Endothelial cell of umbilical vein (primary cell): ENCODE results near the gene MCM3AP. TPM values are rescaled to one million over a fixed set of nuclear protein-coding genes. Genes with fewer than 3 reads are reported as not detected.

Experiments used
- BruUV-seq: library from RNA; stranded (reverse); fragments of 400-500 nt; replicated peaks from 2 replicates; lab custom pipeline; 2021; lab: Mats Ljungman, UMichigan
- CTCF ChIA-PET: fragments of 300-600, 350-600 bp; sonication (Branson Sonifier 250); formaldehyde crosslinking; loops from one replicate; lab custom pipeline; 2021; ENCODE audit warnings: antibody characterized with exemption, inconsistent platforms; lab: Charles Lee
- POLR2A ChIA-PET: fragments of 300-600, 350-600 bp; sonication (Branson Sonifier 250); formaldehyde crosslinking; loops from one replicate; lab custom pipeline; 2021; ENCODE audit warnings: antibody characterized with exemption, inconsistent platforms; lab: Charles Lee
- DNase-seq: peaks from one replicate; pipeline ENCODE4 v3.0.0-alpha.2; 2011; ENCODE audit warnings: low read depth, low spot score
- FAIRE-seq: peaks from 2 replicates; lab custom pipeline; 2011; peaks lifted over from hg19 to GRCh38; lab: Jason Lieb, UNC
- H2AFZ ChIP-seq: 2 replicates; pipeline ENCODE4 v1.6.0; 2012; ENCODE audit warnings: low read depth, low read length, control low read depth, inconsistent platforms
- H3K27ac ChIP-seq: 2 replicates; pipeline ENCODE4 v1.5.1; 2011; ENCODE audit warnings: low read depth, mild to moderate bottlenecking, control low read depth, low read length, moderate library complexity; ENCODE audit not compliant: insufficient read depth
- H3K27me3 ChIP-seq, 2 experiments: 2 replicates each; pipeline versions ENCODE4 v1.6.0 to v1.6.1; 2011; ENCODE audit warnings: low read length in 2 of 2, mixed read lengths in 1 of 2; ENCODE audit not compliant: control insufficient read depth in 2 of 2, insufficient read depth in 2 of 2
- H3K36me3 ChIP-seq, 2 experiments: 2 replicates in 1 of 2; 3 replicates in 1 of 2; pipeline ENCODE4 v1.5.1; 2011; ENCODE audit warnings: low read length in 2 of 2, mild to moderate bottlenecking in 1 of 2, moderate library complexity in 1 of 2; ENCODE audit not compliant: control insufficient read depth in 2 of 2, insufficient read depth in 2 of 2; ENCODE audit errors: extremely low read depth in 1 of 2
- H3K4me1 ChIP-seq: 3 replicates; pipeline ENCODE4 v1.5.1; 2011; ENCODE audit warnings: mild to moderate bottlenecking, low read length; ENCODE audit not compliant: control insufficient read depth, insufficient read depth; ENCODE audit errors: extremely low read depth
- H3K4me2 ChIP-seq: 2 replicates; pipeline ENCODE4 v1.6.1; 2011; ENCODE audit warnings: low read length, control low read depth, mixed read lengths; ENCODE audit not compliant: insufficient read depth
- H3K4me3 ChIP-seq, 3 experiments: fragments of 200-600 bp in 1 of 3; sonication (generic), shearing (Covaris generic) in 1 of 3; replicated peaks in 1 of 3; 2 replicates each; pipeline ENCODE4 v1.5.1; 2011 to 2016; ENCODE audit warnings: control low read depth in 3 of 3, low read length in 3 of 3, mild to moderate bottlenecking in 2 of 3, inconsistent platforms in 1 of 3, low read depth in 1 of 3, moderate library complexity in 1 of 3; ENCODE audit not compliant: insufficient read depth in 1 of 3
- H3K79me2 ChIP-seq: 2 replicates; pipeline ENCODE4 v1.6.0; 2012; ENCODE audit warnings: low read length, inconsistent platforms; ENCODE audit not compliant: control insufficient read depth, insufficient read depth
- H3K9ac ChIP-seq: replicated peaks from 2 replicates; pipeline ENCODE3; 2011; ENCODE audit warnings: low read length, control low read depth; ENCODE audit not compliant: insufficient read depth; ENCODE audit errors: extremely low read depth
- H3K9me1 ChIP-seq: replicated peaks from 3 replicates; pipeline ENCODE4 v1.6.0; 2011; ENCODE audit warnings: mild to moderate bottlenecking, low read length; ENCODE audit not compliant: control insufficient read depth, insufficient read depth; ENCODE audit errors: extremely low read depth
- H3K9me3 ChIP-seq: replicated peaks from 2 replicates; pipeline ENCODE4 v1.5.1; 2012; ENCODE audit warnings: low read length, inconsistent platforms; ENCODE audit not compliant: control insufficient read depth, insufficient read depth
- H4K20me1 ChIP-seq: replicated peaks from 2 replicates; pipeline ENCODE3; 2011; ENCODE audit warnings: mild to moderate bottlenecking, low read length; ENCODE audit not compliant: control insufficient read depth, insufficient read depth; ENCODE audit errors: extremely low read depth
- CTCF ChIP-seq, 2 donors: IDR thresholded peaks; 1 replicate in 1 of 2; 2 replicates in 1 of 2; pipeline ENCODE4 v1.5.1; 2011; ENCODE audit warnings: low read length in 2 of 2, mild to moderate bottlenecking in 2 of 2, moderate library complexity in 2 of 2, control low read depth in 1 of 2, inconsistent platforms in 1 of 2, low read depth in 1 of 2; ENCODE audit not compliant: insufficient read depth in 1 of 2; ENCODE audit errors: extremely low read depth in 1 of 2
- FOS ChIP-seq: IDR thresholded peaks from 2 replicates; pipeline ENCODE4 v1.6.1; 2011; ENCODE audit warnings: mild to moderate bottlenecking, low read length, moderate library complexity, borderline replicate concordance; ENCODE audit not compliant: insufficient read depth
- JUN ChIP-seq: IDR thresholded peaks from 2 replicates; pipeline ENCODE4 v1.6.1; 2011; ENCODE audit warnings: borderline replicate concordance, low read depth; ENCODE audit not compliant: insufficient read length, insufficient read depth
- dilution Hi-C: fragments of 300-500 bp; cut with MboI; formaldehyde crosslinking; loops from one replicate; pipeline ENCODE4 v1.15.0; 2019; ENCODE audit warnings: low sequenced_read_pairs; ENCODE audit not compliant: extremely low pct_ligation_motif_present
- intact Hi-C: fragments of 100-400 bp; cut with micrococcal nuclease; formaldehyde crosslinking; loops from one replicate; pipeline ENCODE4 v1.10.0; 2022
- polyA plus RNA-seq, 4 experiments: library from polyadenylated mRNA; depleted of rRNA in 3 of 4; stranded (reverse) in 3 of 4; unstranded in 1 of 4; fragments of >200 nt; gene quantifications; 2 replicates each; pipeline versions ENCODE4 v1.2.1 to v1.2.3, GENCODE V29; 2011 to 2012; ENCODE audit warnings: missing spikeins in 1 of 4
- total RNA-seq: library from RNA; stranded (reverse); gene quantifications from 2 replicates; pipeline ENCODE4 v1.2.3, GENCODE V29; 2021

Gene MCM3AP
- total and polyA plus RNA-seq, 2 donors (not counting 3 experiments of a cell fraction or from before 2014, with no cell fraction given): 37.9 to 115 TPM

GRCh38 chr21:46325073-46325912 is 39.9 kb upstream of the MCM3AP start:
- Histone ChIP-seq H3K79me2 (peaks cover 61% of the 10 kb centered on the region), H3K4me2 (peak overlapping the region; percentile 83), H3K27me3 (no peaks in the 10 kb centered on the region), H3K9ac (peak overlapping the region; percentile 83), H2AFZ (peak overlapping the region; percentile 56), H3K36me3 (peaks cover 6% of the 10 kb centered on the region in 2 experiments), H3K27ac (peak overlapping the region; percentile 50), H3K4me3 (peak overlapping the region; percentile 56 to 99 (median 69)), H3K4me1 (peaks cover 29% of the 10 kb centered on the region), H3K9me3 (no peaks in the 10 kb centered on the region), H3K9me1 (no peaks in the 10 kb centered on the region), H4K20me1 (no peaks in the 10 kb centered on the region)
- POLR2A ChIA-PET: no interaction called here
- DNase-seq (peak; percentile 59), FAIRE-seq (peak; percentile 67)
- CTCF ChIA-PET: interaction anchor here (0.6 to 1.8 kb wide), 12 partner anchors 9 to 314 kb away, joined by 3 to 14 read pairs (median 3); partner anchors contain the start of genes MCM3AP and YBEY
- intact Hi-C loops (loop anchor here (2.0 kb wide), 3 partner anchors 96 to 354 kb away; partner anchors contain the start of gene LSS), dilution Hi-C loops (no loop called here)
- TF ChIP-seq FOS (no peak), JUN (no peak), CTCF (IDR thresholded peaks at IDR 0.05; ENCODE audit: extremely low read depth in 1 of 2, insufficient read depth in 1 of 2, low read depth in 1 of 2, low read length in 2 of 2) (peak in 1 of 2 donors; percentile 52)
- no TSS peak for BruUV-seq
